ENCODE measurements around the gene CEPT1. TPM values are rescaled to one million over a fixed set of nuclear protein-coding genes. Genes with fewer than 3 reads are reported as not detected.

The CEPT1 gene
- total RNA-seq, 1 experiment from 2014 or later: 33.0 TPM

DNA sequence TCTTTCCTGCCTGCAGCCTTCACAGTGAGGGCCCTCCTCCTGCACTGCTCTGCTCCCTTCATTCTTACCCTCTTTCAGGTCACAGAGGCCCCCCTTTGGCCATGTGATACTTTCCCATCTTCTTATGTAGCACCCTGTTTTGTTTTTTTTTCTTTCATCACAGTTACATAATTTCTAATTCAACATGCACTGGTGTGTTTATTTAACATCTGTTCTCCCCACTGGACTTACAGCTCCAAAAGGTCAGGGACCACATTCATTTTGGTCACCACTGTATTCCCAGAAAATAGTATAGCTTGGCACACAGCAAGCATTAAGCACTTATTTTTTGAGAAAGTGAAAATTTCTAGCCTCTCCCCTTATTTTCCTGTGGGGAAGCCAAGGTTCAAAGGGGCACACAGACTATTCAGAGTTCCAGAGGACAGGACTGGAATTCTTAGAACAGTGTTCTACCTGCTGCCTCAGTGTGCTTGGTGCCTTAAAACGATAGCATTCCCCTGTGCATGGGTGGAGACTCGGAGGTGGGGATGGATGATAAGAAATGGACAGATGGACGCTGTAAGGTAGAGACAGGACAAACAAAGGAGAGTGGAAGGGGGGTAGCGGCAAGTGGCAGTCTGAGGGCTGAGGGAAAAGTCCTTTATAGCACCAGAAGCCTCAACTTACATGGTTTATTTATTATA is 55.1 kb downstream of the CEPT1 start:
- no peak overlapping the region for H2BK15ac ChIP-seq (ENCODE audit: low read depth, low read length)
- H2BK120ac ChIP-seq (ENCODE audit: low read depth, low read length, poor library complexity, severe bottlenecking): no peak overlapping the region
- no peak overlapping the region for H4K91ac ChIP-seq (ENCODE audit: insufficient read length, low read depth, low read length)
- no peaks in the 10 kb centered on the region; the same call in 1 of the 2 replicates for H3K27me3 ChIP-seq (ENCODE audit: insufficient read depth, low read length)
- WGBS (ENCODE audit: extremely low coverage, insufficient read length, low lambda C conversion rate): no CpG with 5 or more reads among the region's 4 CpGs
- H3K27ac Mint-ChIP-seq: no peak overlapping the region
- H3K4me1 ChIP-seq (ENCODE audit: insufficient read depth, low read length): no peaks in the 10 kb centered on the region
- no peak overlapping the region for H3K9ac ChIP-seq (ENCODE audit: extremely low read depth, insufficient read length, low read length)
- no peaks in the 10 kb centered on the region for H3K79me1 ChIP-seq (ENCODE audit: insufficient read depth, low read depth, low read length, poor library complexity, severe bottlenecking)
- no peak overlapping the region; a peak in 1 of 5 replicates for H3K4me3 Mint-ChIP-seq
- TF ChIP-seq, protein P1, sequence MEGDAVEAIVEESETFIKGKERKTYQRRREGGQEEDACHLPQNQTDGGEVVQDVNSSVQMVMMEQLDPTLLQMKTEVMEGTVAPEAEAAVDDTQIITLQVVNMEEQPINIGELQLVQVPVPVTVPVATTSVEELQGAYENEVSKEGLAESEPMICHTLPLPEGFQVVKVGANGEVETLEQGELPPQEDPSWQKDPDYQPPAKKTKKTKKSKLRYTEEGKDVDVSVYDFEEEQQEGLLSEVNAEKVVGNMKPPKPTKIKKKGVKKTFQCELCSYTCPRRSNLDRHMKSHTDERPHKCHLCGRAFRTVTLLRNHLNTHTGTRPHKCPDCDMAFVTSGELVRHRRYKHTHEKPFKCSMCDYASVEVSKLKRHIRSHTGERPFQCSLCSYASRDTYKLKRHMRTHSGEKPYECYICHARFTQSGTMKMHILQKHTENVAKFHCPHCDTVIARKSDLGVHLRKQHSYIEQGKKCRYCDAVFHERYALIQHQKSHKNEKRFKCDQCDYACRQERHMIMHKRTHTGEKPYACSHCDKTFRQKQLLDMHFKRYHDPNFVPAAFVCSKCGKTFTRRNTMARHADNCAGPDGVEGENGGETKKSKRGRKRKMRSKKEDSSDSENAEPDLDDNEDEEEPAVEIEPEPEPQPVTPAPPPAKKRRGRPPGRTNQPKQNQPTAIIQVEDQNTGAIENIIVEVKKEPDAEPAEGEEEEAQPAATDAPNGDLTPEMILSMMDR (conservative IDR thresholded peaks at IDR 0.05): no peak
- no peaks in the 10 kb centered on the region for H3K36me3 Mint-ChIP-seq (ENCODE audit: insufficient read depth in 1 of 3, low read depth in 3 of 3)
- H4K8ac ChIP-seq (replicated peaks; ENCODE audit: insufficient read length, low read depth, low read length): no peak overlapping the region
- no peaks in the 10 kb centered on the region; the same call in 1 of the 2 replicates for H3K27me3 Mint-ChIP-seq (ENCODE audit: low read depth)
- H2BK12ac ChIP-seq (ENCODE audit: insufficient read length, low read depth, low read length): no peak overlapping the region
- H3K23me2 ChIP-seq (ENCODE audit: insufficient read length, low read depth, low read length, poor library complexity, severe bottlenecking): no peaks in the 10 kb centered on the region
- no peak overlapping the region for H3K4me2 ChIP-seq (ENCODE audit: insufficient read depth, insufficient read length, low read length)
- H2BK5ac ChIP-seq (ENCODE audit: insufficient read length, low read length): no peak overlapping the region
- H3K18ac ChIP-seq (ENCODE audit: insufficient read length, low read depth, low read length): no peak overlapping the region
- no peak overlapping the region for H3K23ac ChIP-seq (ENCODE audit: insufficient read length, low read depth, low read length)
- no peak overlapping the region for H3K14ac ChIP-seq (ENCODE audit: insufficient read depth, low read length)
- DNase-seq: no peak
- no peak overlapping the region for H3K27ac ChIP-seq (ENCODE audit: insufficient read length, low read depth, low read length)
- H4K5ac ChIP-seq (ENCODE audit: insufficient read length, low read depth, low read length): no peak overlapping the region
- H3K4me1 Mint-ChIP-seq: peaks cover 9 to 15% of the 10 kb centered on the region in 2 experiments; a peak in 3 of 4 replicates
- no peak overlapping the region for H3K4ac ChIP-seq (ENCODE audit: low read depth, low read length)
- no peaks in the 10 kb centered on the region for H4K20me1 ChIP-seq (ENCODE audit: control insufficient read depth, insufficient read depth, insufficient read length)
- no peak overlapping the region for H2AK5ac ChIP-seq (ENCODE audit: insufficient read length, low read length)
- H2AFZ ChIP-seq (ENCODE audit: low read length): no peak overlapping the region
- H3K9me3 Mint-ChIP-seq: no peaks in the 10 kb centered on the region
- H3K9me3 ChIP-seq (ENCODE audit: control insufficient read depth, low read depth, low read length): no peaks in the 10 kb centered on the region
- H3T11ph ChIP-seq (ENCODE audit: low read length): no peak overlapping the region
- H3K79me2 ChIP-seq (ENCODE audit: insufficient read depth, low read length): no peaks in the 10 kb centered on the region
- no peak overlapping the region for H2BK20ac ChIP-seq (ENCODE audit: low read depth, low read length, poor library complexity, severe bottlenecking)
- H3K56ac ChIP-seq (ENCODE audit: insufficient read length, low read depth, low read length): no peak overlapping the region

Data from H9 (cell line).